Neuronal stem cell (in vitro differentiated cells): ENCODE measurements around the gene ANK3.

ENCODE experiments used
- DNase-seq: peaks from one replicate; pipeline ENCODE4 v3.0.0-alpha.2; 2013; ENCODE audit warnings: low spot score
- H2AFZ ChIP-seq: one replicate; pipeline ENCODE4 v1.6.1; 2013; ENCODE audit warnings: mild to moderate bottlenecking, low read length, inconsistent platforms
- H2AK5ac ChIP-seq: 2 replicates; pipeline ENCODE4 v1.6.1; 2013; ENCODE audit warnings: low read depth, mild to moderate bottlenecking, inconsistent platforms, low read length, moderate library complexity, mixed read lengths
- H2BK120ac ChIP-seq: 2 replicates; pipeline ENCODE4 v1.6.1; 2013; ENCODE audit warnings: low read depth, mild to moderate bottlenecking, inconsistent platforms, low read length, moderate library complexity, mixed read lengths
- H2BK12ac ChIP-seq: one replicate; pipeline ENCODE4 v1.6.1; 2013; ENCODE audit warnings: low read length, inconsistent platforms
- H2BK15ac ChIP-seq: 2 replicates; pipeline ENCODE4 v1.6.1; 2013; ENCODE audit warnings: mild to moderate bottlenecking, low read length, inconsistent platforms, mixed read lengths
- H2BK5ac ChIP-seq: one replicate; pipeline ENCODE4 v1.6.1; 2013; ENCODE audit warnings: inconsistent platforms, mild to moderate bottlenecking, low read length, moderate library complexity
- H3K14ac ChIP-seq: one replicate; pipeline ENCODE4 v1.6.1; 2013; ENCODE audit warnings: low read length, inconsistent platforms
- H3K18ac ChIP-seq: 2 replicates; pipeline ENCODE4 v1.6.1; 2013; ENCODE audit warnings: low read length, inconsistent platforms
- H3K23ac ChIP-seq: 2 replicates; pipeline ENCODE4 v1.6.1; 2013; ENCODE audit warnings: low read depth, mild to moderate bottlenecking, mixed read lengths, low read length, inconsistent platforms; ENCODE audit not compliant: poor library complexity
- H3K27ac ChIP-seq: replicated peaks from 3 replicates; pipeline ENCODE4 v1.5.1; 2013; ENCODE audit warnings: low read length, inconsistent platforms
- H3K27me3 ChIP-seq, 3 experiments: 2 replicates each; pipeline ENCODE4 v1.6.1; 2013; ENCODE audit warnings: low read length in 3 of 3, mild to moderate bottlenecking in 2 of 3, inconsistent platforms in 1 of 3, low read depth in 1 of 3, mixed read lengths in 1 of 3, moderate library complexity in 1 of 3; ENCODE audit not compliant: control insufficient read depth in 3 of 3, insufficient read depth in 3 of 3
- H3K36me3 ChIP-seq, 2 donors: replicated peaks in 1 of 2; 2 replicates each; pipeline ENCODE4 v1.6.1; 2013; ENCODE audit warnings: low read length in 2 of 2; ENCODE audit not compliant: control insufficient read depth in 2 of 2, insufficient read depth in 2 of 2
- H3K4ac ChIP-seq: 2 replicates; pipeline ENCODE4 v1.6.1; 2013; ENCODE audit warnings: inconsistent platforms, mild to moderate bottlenecking, low read length, moderate library complexity
- H3K4me1 ChIP-seq, 2 donors: 1 replicate in 1 of 2; 2 replicates in 1 of 2; pipeline ENCODE4 v1.6.1; 2013; ENCODE audit warnings: low read length in 2 of 2, low read depth in 1 of 2; ENCODE audit not compliant: control insufficient read depth in 2 of 2, insufficient read depth in 1 of 2
- H3K4me2 ChIP-seq: one replicate; pipeline ENCODE4 v1.6.1; 2013; ENCODE audit warnings: mild to moderate bottlenecking, low read length, inconsistent platforms; ENCODE audit not compliant: insufficient read depth, poor library complexity, severe bottlenecking
- H3K4me3 ChIP-seq, 2 donors: 2 replicates each; pipeline ENCODE4 v1.5.1; 2013; ENCODE audit warnings: low read length in 2 of 2, mild to moderate bottlenecking in 2 of 2, inconsistent platforms in 1 of 2, moderate library complexity in 1 of 2
- H3K79me1 ChIP-seq: one replicate; pipeline ENCODE4 v1.6.1; 2013; ENCODE audit warnings: low read depth, mild to moderate bottlenecking, inconsistent platforms, low read length, moderate library complexity
- H3K9ac ChIP-seq: one replicate; pipeline ENCODE4 v1.6.1; 2013; ENCODE audit warnings: mild to moderate bottlenecking, low read depth, low read length, inconsistent platforms; ENCODE audit not compliant: poor library complexity
- H3K9me3 ChIP-seq, 2 donors: replicated peaks in 1 of 2; 2 replicates each; pipeline versions ENCODE3 to v1.6.1; 2013; ENCODE audit warnings: low read length in 2 of 2, mild to moderate bottlenecking in 2 of 2, inconsistent platforms in 1 of 2, low read depth in 1 of 2, mixed read lengths in 1 of 2, moderate library complexity in 1 of 2; ENCODE audit not compliant: control insufficient read depth in 2 of 2, insufficient read depth in 1 of 2
- H4K8ac ChIP-seq: one replicate; pipeline ENCODE4 v1.6.1; 2013; ENCODE audit warnings: low read depth, mild to moderate bottlenecking, inconsistent platforms, low read length, moderate library complexity
- H4K91ac ChIP-seq: one replicate; pipeline ENCODE4 v1.6.1; 2013; ENCODE audit warnings: low read length, low read depth, mild to moderate bottlenecking, inconsistent platforms; ENCODE audit not compliant: poor library complexity
- WGBS, 2 donors: extraction: QIAGEN DNeasy Blood & Tissue Kit; methylation state at CpG; one replicate each; pipeline ENCODE4 v1.1.7; 2013; ENCODE audit warnings: missing lambda C conversion rate in 2 of 2, mixed read lengths in 1 of 2; ENCODE audit not compliant: insufficient read length in 2 of 2, insufficient replicate concordance in 1 of 2; ENCODE audit errors: extremely low coverage in 2 of 2; 5-methylcytosine and 5-hydroxymethylcytosine counted together

The ANK3 gene

DNA sequence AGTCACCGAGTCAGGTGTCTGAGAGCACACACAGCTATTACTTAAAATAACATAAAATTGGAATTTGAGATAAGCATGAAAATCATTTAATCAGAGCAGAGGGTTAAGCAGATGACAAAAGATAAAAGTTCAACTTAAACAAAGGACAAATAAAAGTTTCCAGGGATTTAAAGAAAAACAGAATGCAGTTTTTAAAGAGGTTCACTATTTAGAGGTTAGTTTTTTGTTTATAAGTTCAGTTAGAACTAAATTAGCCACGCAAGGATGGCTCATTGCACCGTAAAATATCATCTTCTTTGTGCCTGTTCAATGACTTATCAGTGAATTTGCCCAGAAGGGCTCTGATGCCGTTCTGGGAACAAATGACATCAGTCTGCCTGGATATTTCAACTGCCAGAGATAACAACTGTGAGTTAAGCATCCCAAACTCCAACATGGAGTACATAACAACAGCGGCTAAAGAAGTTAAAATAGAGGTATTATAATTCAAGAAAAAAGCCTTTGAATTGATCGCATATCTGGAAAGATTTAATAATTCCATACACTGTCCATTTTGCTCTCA is 107.8 kb downstream of the ANK3 start:
- Histone ChIP-seq H2AFZ (no peak overlapping the region), H3K4me3 (no peak overlapping the region), H2BK12ac (no peak overlapping the region), H3K23ac (no peak overlapping the region), H3K9me3 (no peaks in the 10 kb centered on the region), H3K79me1 (no peaks in the 10 kb centered on the region), H3K14ac (no peak overlapping the region), H3K27ac (no peak overlapping the region), H2BK5ac (no peak overlapping the region), H3K27me3 (no peaks in the 10 kb centered on the region), H3K4ac (no peak overlapping the region), H3K18ac (no peak overlapping the region), H4K91ac (no peak overlapping the region), H2AK5ac (no peak overlapping the region), H4K8ac (no peak overlapping the region), H3K9ac (no peak overlapping the region), H2BK120ac (no peak overlapping the region), H3K4me1 (peaks cover 4 to 12% of the 10 kb centered on the region in 2 donors), H2BK15ac (no peak overlapping the region), H3K36me3 (no peaks in the 10 kb centered on the region), H3K4me2 (no peak overlapping the region)
- DNase-seq: no peak
- no CpG with 5 or more reads among the region's 6 CpGs for WGBS, 2 donors

DNA sequence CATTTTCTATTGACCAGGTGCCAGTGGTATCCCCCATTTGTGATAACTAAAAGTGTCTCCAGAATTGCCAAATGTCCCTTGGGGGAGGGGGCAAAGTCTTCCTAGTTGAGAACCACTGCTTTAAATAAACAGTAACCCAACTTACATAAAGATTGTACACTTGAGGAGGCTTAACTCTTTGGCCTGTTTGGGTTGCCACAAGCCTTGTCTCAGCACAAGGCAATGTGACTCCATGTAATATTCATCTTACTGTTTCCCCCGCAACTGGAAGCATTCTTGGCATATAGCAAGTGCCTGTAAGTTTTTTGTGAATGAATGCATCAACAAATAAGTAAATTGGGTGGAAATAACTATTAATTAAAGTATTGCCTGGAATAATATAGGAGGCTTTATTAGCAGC is 108.3 kb downstream of the ANK3 start:
- Histone ChIP-seq H3K9me3 (no peaks in the 10 kb centered on the region), H3K4me1 (peaks cover 4 to 13% of the 10 kb centered on the region in 2 donors), H2AK5ac (no peak overlapping the region), H3K4me2 (no peak overlapping the region), H2BK15ac (no peak overlapping the region), H3K4ac (no peak overlapping the region), H3K9ac (no peak overlapping the region), H4K91ac (no peak overlapping the region), H3K27ac (no peak overlapping the region), H2BK5ac (no peak overlapping the region), H2BK120ac (no peak overlapping the region), H3K36me3 (no peaks in the 10 kb centered on the region), H3K18ac (no peak overlapping the region), H3K27me3 (no peaks in the 10 kb centered on the region), H3K14ac (no peak overlapping the region), H3K23ac (no peak overlapping the region), H3K79me1 (no peaks in the 10 kb centered on the region), H4K8ac (no peak overlapping the region), H2BK12ac (no peak overlapping the region), H2AFZ (no peak overlapping the region), H3K4me3 (no peak overlapping the region)
- no peak for DNase-seq
- no CpG with 5 or more reads among the region's 1 CpG for WGBS, 2 donors

DNA sequence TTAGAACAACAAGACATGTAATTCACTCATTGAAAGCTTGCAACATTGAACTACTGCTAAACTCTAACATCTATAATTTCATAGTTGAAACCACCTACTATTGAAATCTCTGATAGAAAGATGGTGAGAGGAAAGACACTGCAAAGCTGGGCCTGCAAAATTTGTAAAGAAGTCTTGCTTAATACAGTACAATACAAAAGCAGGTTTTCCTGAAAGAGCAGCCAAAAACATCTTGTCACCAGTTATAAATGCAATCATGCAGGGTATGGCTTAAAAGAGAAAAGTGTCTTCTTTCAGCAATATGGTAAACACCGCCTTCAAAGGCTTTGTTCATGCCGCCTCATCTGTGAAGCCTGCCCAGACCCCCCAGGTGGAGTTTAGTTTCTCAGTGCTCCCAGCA is 109.2 kb downstream of the ANK3 start:
- Histone ChIP-seq H3K4me2 (no peak overlapping the region), H2BK15ac (no peak overlapping the region), H3K23ac (no peak overlapping the region), H2BK120ac (no peak overlapping the region), H2AFZ (no peak overlapping the region), H3K79me1 (no peaks in the 10 kb centered on the region), H3K4me1 (peaks cover 4 to 15% of the 10 kb centered on the region in 2 donors), H3K4ac (no peak overlapping the region), H3K14ac (no peak overlapping the region), H3K9me3 (no peaks in the 10 kb centered on the region), H3K36me3 (no peaks in the 10 kb centered on the region), H3K27ac (no peak overlapping the region), H4K91ac (no peak overlapping the region), H3K27me3 (no peaks in the 10 kb centered on the region), H2AK5ac (no peak overlapping the region), H3K4me3 (no peak overlapping the region), H3K18ac (no peak overlapping the region), H2BK5ac (no peak overlapping the region), H2BK12ac (no peak overlapping the region), H3K9ac (no peak overlapping the region), H4K8ac (no peak overlapping the region)
- WGBS, 2 donors: no CpG with 5 or more reads among the region's 2 CpGs
- no peak for DNase-seq

DNA sequence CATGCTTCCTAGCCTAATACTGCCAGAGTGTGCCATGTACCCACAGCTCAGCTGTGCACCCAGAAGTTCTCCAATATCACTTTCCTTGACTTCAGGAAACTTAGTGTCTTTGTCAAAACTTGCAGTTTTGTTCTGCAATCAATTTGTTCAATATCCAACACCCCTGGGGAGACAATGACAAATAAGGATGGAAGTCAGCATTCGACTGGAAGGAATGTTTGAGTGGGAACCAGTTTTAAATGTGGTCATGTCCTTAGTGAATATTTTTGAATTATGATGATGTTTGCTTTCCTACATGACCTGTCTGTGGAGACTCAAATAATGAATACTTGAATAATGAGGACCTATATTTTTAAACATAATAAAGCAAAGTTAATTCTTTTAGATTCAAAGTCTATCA is 112.0 kb downstream of the ANK3 start:
- no CpG with 5 or more reads among the region's 1 CpG for WGBS, 2 donors

More for the DNA sequence above, 112.0 kb downstream of the ANK3 start:
- no peak overlapping the region for H3K27ac ChIP-seq
- H2BK120ac ChIP-seq: no peak overlapping the region
- no peak overlapping the region for H2BK15ac ChIP-seq
- H3K4me3 ChIP-seq: no peak overlapping the region
- H3K36me3 ChIP-seq: no peaks in the 10 kb centered on the region
- DNase-seq: no peak
- H2BK5ac ChIP-seq: no peak overlapping the region
- no peaks in the 10 kb centered on the region for H3K79me1 ChIP-seq
- no peak overlapping the region for H3K9ac ChIP-seq
- no peaks in the 10 kb centered on the region for H3K9me3 ChIP-seq
- no peak overlapping the region for H3K14ac ChIP-seq
- H2BK12ac ChIP-seq: no peak overlapping the region
- no peak overlapping the region for H3K18ac ChIP-seq
- no peak overlapping the region for H4K91ac ChIP-seq
- no peak overlapping the region for H2AFZ ChIP-seq
- no peaks in the 10 kb centered on the region for H3K27me3 ChIP-seq
- H2AK5ac ChIP-seq: no peak overlapping the region
- no peak overlapping the region for H3K4ac ChIP-seq
- H3K4me1 ChIP-seq: peaks cover 4 to 15% of the 10 kb centered on the region in 2 donors
- H3K23ac ChIP-seq: no peak overlapping the region
- H4K8ac ChIP-seq: no peak overlapping the region
- no peak overlapping the region for H3K4me2 ChIP-seq
